Pons (tissue), 1 donor: ENCODE data around the gene PRDM4.
A peak's percentile ranks its signal among the peaks of the same experiment; 100 is the strongest.

ENCODE experiments used
- DNase-seq: peaks from one replicate; pipeline ENCODE4 v3.0.0-alpha.2; 2016; ENCODE audit warnings: low spot score

PRDM4 gene

GRCh38 chr12:107760809-107761501, at the start of gene PRDM4:
TSS of gene PRDM4 (minus strand) at chr12:107761137. CDS start at chr12:107760515, 622 bp downstream.
- DNase-seq, result peak; percentile 90

- DNase-seq, result no peak
Measured at GRCh38 chr12:107807471-107808150, 46.7 kb upstream of the PRDM4 start.

- no peak for DNase-seq
Measured at GRCh38 chr12:107805488-107806180, 44.7 kb upstream of the PRDM4 start.

- DNase-seq, result no peak
Measured at GRCh38 chr12:107803092-107803491, 42.2 kb upstream of the PRDM4 start.

GRCh38 chr12:107801150-107801549, 40.2 kb upstream of the PRDM4 start:
- no peak for DNase-seq

GRCh38 chr12:107798580-107798979, 37.6 kb upstream of the PRDM4 start:
- no peak for DNase-seq

GRCh38 chr12:107794451-107794850, 33.5 kb upstream of the PRDM4 start:
- DNase-seq, result no peak

GRCh38 chr12:107791465-107792089, 30.6 kb upstream of the PRDM4 start:
- DNase-seq, result no peak

- DNase-seq, result no peak
Measured at GRCh38 chr12:107788690-107789458, 27.9 kb upstream of the PRDM4 start.

- DNase-seq, result no peak
Measured at GRCh38 chr12:107788281-107788680, 27.3 kb upstream of the PRDM4 start.

- no peak for DNase-seq
Measured at GRCh38 chr12:107783406-107784376, 22.8 kb upstream of the PRDM4 start.

GRCh38 chr12:107782067-107782466, 21.1 kb upstream of the PRDM4 start:
- DNase-seq, result no peak

GRCh38 chr12:107780298-107780697, 19.4 kb upstream of the PRDM4 start:
- peak; percentile 60 for DNase-seq

- peak; percentile 74 for DNase-seq
Measured at GRCh38 chr12:107779077-107779831, 18.3 kb upstream of the PRDM4 start.

GRCh38 chr12:107778383-107779025, 17.6 kb upstream of the PRDM4 start:
- DNase-seq, result peak; percentile 36

- no peak for DNase-seq
Measured at GRCh38 chr12:107776171-107776570, 15.2 kb upstream of the PRDM4 start.

GRCh38 chr12:107775093-107775721, 14.3 kb upstream of the PRDM4 start:
- no peak for DNase-seq

- no peak for DNase-seq
Measured at GRCh38 chr12:107774349-107775029, 13.6 kb upstream of the PRDM4 start, which contains the start of gene ASCL4. TSS of gene ASCL4 (plus strand) at chr12:107774704. CDS start at chr12:107775219, 515 bp downstream.
